Brain microvascular endothelial cell (primary cell): ENCODE results near the gene TNFAIP2.

ENCODE experiments used
- DNase-seq: peaks from one replicate; pipeline ENCODE4 v3.0.0-alpha.2; 2020
- H3K27ac ChIP-seq: fragments of 250-450 bp; sonication (Bioruptor Pico); 2 replicates; pipeline ENCODE4 v1.5.1; 2020; ENCODE audit warnings: mild to moderate bottlenecking, moderate library complexity
- H3K27me3 ChIP-seq: fragments of 250-450 bp; sonication (Bioruptor Pico); replicated peaks from 2 replicates; pipeline ENCODE4 v1.5.1; 2020; ENCODE audit warnings: mild to moderate bottlenecking
- H3K36me3 ChIP-seq: fragments of 250-450 bp; sonication (Bioruptor Pico); replicated peaks from 2 replicates; pipeline ENCODE4 v1.5.1; 2020; ENCODE audit warnings: mild to moderate bottlenecking
- H3K4me3 ChIP-seq: 2 replicates; pipeline ENCODE4 v1.5.1; 2011; ENCODE audit warnings: low read depth, mild to moderate bottlenecking, control low read depth, low read length, moderate library complexity
- CTCF ChIP-seq: IDR thresholded peaks from 2 replicates; pipeline ENCODE4 v1.5.1; 2011; ENCODE audit warnings: low read depth, mild to moderate bottlenecking, moderate library complexity, low read length, control low read depth, inconsistent platforms; ENCODE audit errors: missing control alignments
- in situ Hi-C: cut with HindIII; loops from 2 replicates; pipeline ENCODE4 v1.10.0; 2017; ENCODE audit warnings: low sequenced_read_pairs, low pct_ligation_motif_present

TNFAIP2 gene

GRCh38 chr14:103101257-103101962 is 21.9 kb upstream of the TNFAIP2 start:
- no peaks in the 10 kb centered on the region for H3K36me3 ChIP-seq
- no peak for TF ChIP-seq CTCF
- no peak overlapping the region for H3K4me3 ChIP-seq
- no peak overlapping the region for H3K27ac ChIP-seq
- in situ Hi-C loops, result no loop called here
- DNase-seq, result no peak
- H3K27me3 ChIP-seq, result peaks cover 45% of the 10 kb centered on the region

- in situ Hi-C loops, result no loop called here
- Histone ChIP-seq H3K36me3 (no peaks in the 10 kb centered on the region), H3K4me3 (no peak overlapping the region), H3K27me3 (peaks cover 45% of the 10 kb centered on the region), H3K27ac (no peak overlapping the region)
- no peak for DNase-seq
- no peak for TF ChIP-seq CTCF
Observed at GRCh38 chr14:103101963-103102688, 21.1 kb upstream of the TNFAIP2 start.

- TF ChIP-seq CTCF, result no peak
- no peak overlapping the region for H3K4me3 ChIP-seq
- peaks cover 45% of the 10 kb centered on the region for H3K27me3 ChIP-seq
- DNase-seq, result no peak
- no peaks in the 10 kb centered on the region for H3K36me3 ChIP-seq
- in situ Hi-C loops, result no loop called here
- no peak overlapping the region for H3K27ac ChIP-seq
Observed at GRCh38 chr14:103102689-103103260, 20.5 kb upstream of the TNFAIP2 start.

DNA sequence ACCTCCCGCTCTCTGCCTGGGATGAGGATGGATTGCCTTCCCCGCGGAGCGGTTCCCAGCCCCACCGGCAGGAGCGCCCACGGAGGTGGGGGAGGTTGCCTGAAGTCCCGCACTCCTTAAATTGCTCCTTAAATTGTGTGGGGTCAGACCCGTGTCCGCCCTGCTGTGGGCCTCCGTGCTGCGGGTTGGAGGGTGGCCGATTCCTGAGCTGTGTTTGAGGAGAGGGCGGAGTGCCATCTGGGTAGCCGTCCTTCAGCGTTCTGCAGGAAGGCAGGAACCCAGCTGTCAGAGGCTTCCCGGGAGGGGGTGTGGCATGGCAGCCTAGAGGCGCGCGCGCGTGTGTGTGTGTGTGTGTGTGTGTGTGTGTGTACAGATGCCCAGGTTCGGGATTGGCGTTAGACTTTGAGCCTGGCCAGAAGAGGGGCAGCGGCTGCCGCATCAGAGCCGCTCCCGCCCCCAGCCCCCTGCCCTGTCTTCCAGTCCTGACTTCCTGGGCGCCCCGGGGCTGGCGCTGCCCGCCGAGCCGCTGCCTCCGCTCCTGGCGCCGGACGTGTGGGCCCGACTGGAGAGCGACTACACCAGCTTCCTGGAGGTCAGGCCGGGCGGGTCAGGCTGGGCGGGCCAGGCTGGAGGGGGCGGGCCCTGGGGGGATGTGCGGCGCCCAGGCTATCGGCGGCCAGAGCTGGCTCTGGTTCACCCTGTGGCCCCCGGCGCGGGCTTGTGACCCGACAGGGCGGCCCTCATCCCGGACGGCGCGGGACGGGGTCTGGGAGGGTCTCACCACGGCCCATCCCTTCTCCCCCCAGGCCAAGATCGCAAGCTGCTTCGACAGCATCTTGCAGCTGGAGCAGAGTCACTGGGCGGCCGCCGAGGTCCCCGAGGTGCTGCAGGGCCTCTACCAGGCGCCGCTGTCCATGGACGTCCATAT is 19.5 kb upstream of the TNFAIP2 start:
- H3K27me3 ChIP-seq, result peaks cover 39% of the 10 kb centered on the region
- H3K4me3 ChIP-seq, result no peak overlapping the region
- no peaks in the 10 kb centered on the region for H3K36me3 ChIP-seq
- TF ChIP-seq CTCF, result peak; percentile 43
- no peak overlapping the region for H3K27ac ChIP-seq
- no peak for DNase-seq
- in situ Hi-C loops, result no loop called here

DNA sequence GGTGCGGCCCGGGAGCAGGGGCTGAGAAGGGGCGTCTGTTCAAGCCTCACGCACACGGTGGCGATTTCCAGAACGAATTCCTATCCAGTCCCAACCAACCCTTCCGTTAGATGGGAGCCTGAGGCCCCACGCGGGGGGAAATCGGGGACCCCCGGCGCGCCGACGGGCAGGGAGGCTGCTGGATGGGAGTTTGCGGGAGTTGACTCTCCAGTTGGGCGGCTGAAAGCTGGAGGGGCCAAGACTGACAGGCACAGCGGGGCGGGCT is 18.9 kb upstream of the TNFAIP2 start:
- no peaks in the 10 kb centered on the region for H3K36me3 ChIP-seq
- no peak for TF ChIP-seq CTCF
- H3K4me3 ChIP-seq, result no peak overlapping the region
- peaks cover 39% of the 10 kb centered on the region for H3K27me3 ChIP-seq
- DNase-seq, result no peak
- H3K27ac ChIP-seq, result no peak overlapping the region
- in situ Hi-C loops, result no loop called here
